B cell (primary cell): ENCODE data around the gene ALKBH2. TPM values are rescaled to one million over a fixed set of nuclear protein-coding genes. Genes with fewer than 3 reads are reported as not detected.

Experiments
- ATAC-seq: fragments of 200-7000 bp; cut with Tn5 transposase; one replicate; pipeline ENCODE4 v1.10.0; 2021; ENCODE audit warnings: low read depth, mild to moderate bottlenecking, moderate number of reproducible peaks, moderate library complexity
- CTCF ChIA-PET: fragments of 350-600 bp; sonication (Branson Sonifier 250); formaldehyde crosslinking; loops from one replicate; lab custom pipeline; 2021; ENCODE audit warnings: antibody characterized with exemption, inconsistent platforms; lab: Charles Lee
- POLR2A ChIA-PET: fragments of 350-600 bp; sonication (Branson Sonifier 250); formaldehyde crosslinking; loops from one replicate; lab custom pipeline; 2021; ENCODE audit warnings: antibody characterized with exemption; lab: Charles Lee
- DNase-seq: peaks from one replicate; pipeline ENCODE4 v3.0.0; 2013
- H2AFZ ChIP-seq: 2 replicates; pipeline ENCODE4 v1.6.1; 2012; ENCODE audit warnings: mild to moderate bottlenecking, low read depth, low read length; ENCODE audit not compliant: insufficient read depth, poor library complexity, severe bottlenecking
- H3K27ac ChIP-seq, 2 donors: 1 replicate in 1 of 2; 2 replicates in 1 of 2; pipeline ENCODE4 v1.5.1; 2012 to 2013; ENCODE audit warnings: low read length in 2 of 2, mild to moderate bottlenecking in 2 of 2, moderate library complexity in 1 of 2
- H3K27me3 ChIP-seq, 4 experiments: fragments of 200-600 bp in 1 of 4; sonication (generic) in 1 of 4; replicated peaks in 1 of 4; 1 replicate in 2 of 4; 2 replicates in 2 of 4; pipeline versions ENCODE4 v1.6.1 to v1.7.0; 2013 to 2016; ENCODE audit warnings: low read length in 3 of 4, mild to moderate bottlenecking in 2 of 4, mixed read lengths in 1 of 4, moderate library complexity in 1 of 4; ENCODE audit not compliant: insufficient read depth in 4 of 4, control insufficient read depth in 3 of 4; ENCODE audit errors: control extremely low read depth in 1 of 4
- H3K36me3 ChIP-seq, 2 experiments: replicated peaks in 1 of 2; 1 replicate in 1 of 2; 2 replicates in 1 of 2; pipeline versions ENCODE4 v1.6.1 to v1.7.1; 2013; ENCODE audit warnings: low read length in 1 of 2; ENCODE audit not compliant: insufficient read depth in 2 of 2, control insufficient read depth in 1 of 2; ENCODE audit errors: control extremely low read depth in 1 of 2, extremely low read depth in 1 of 2
- H3K4me1 ChIP-seq, 2 donors: fragments of 200-600 bp in 1 of 2; sonication (generic) in 1 of 2; 1 replicate in 1 of 2; 2 replicates in 1 of 2; pipeline versions ENCODE4 v1.5.1 to v1.6.1; 2013 to 2017; ENCODE audit warnings: low read length in 2 of 2; ENCODE audit not compliant: control insufficient read depth in 2 of 2, insufficient read depth in 2 of 2
- H3K4me2 ChIP-seq: replicated peaks from 2 replicates; pipeline ENCODE3; 2012; ENCODE audit warnings: mild to moderate bottlenecking, low read depth, low read length; ENCODE audit not compliant: poor library complexity, severe bottlenecking
- H3K4me3 ChIP-seq, 5 experiments: fragments of 200-600 bp in 1 of 5; sonication (generic) in 1 of 5; 1 replicate in 3 of 5; 2 replicates in 2 of 5; pipeline versions ENCODE4 v1.5.1 to v1.7.0; 2011 to 2016; ENCODE audit warnings: low read length in 4 of 5, mild to moderate bottlenecking in 4 of 5, low read depth in 2 of 5, control low read depth in 1 of 5, moderate library complexity in 1 of 5; ENCODE audit not compliant: insufficient read depth in 1 of 5; ENCODE audit errors: control extremely low read depth in 1 of 5, extremely low read depth in 1 of 5
- H3K79me2 ChIP-seq: fragments of 200-600 bp; sonication (generic); one replicate; pipeline ENCODE4 v1.6.0; 2016; ENCODE audit warnings: low read length; ENCODE audit not compliant: control insufficient read depth, insufficient read depth
- H3K9ac ChIP-seq: fragments of 200-600 bp; sonication (generic); 2 replicates; pipeline ENCODE4 v1.6.1; 2017; ENCODE audit warnings: mild to moderate bottlenecking, low read length, moderate library complexity
- H3K9me3 ChIP-seq, 3 donors: one replicate each; pipeline versions ENCODE4 v1.6.1 to v1.7.1; 2013; ENCODE audit warnings: low read length in 2 of 3; ENCODE audit not compliant: control insufficient read depth in 2 of 3, insufficient read depth in 1 of 3; ENCODE audit errors: control extremely low read depth in 1 of 3
- H4K20me1 ChIP-seq: 2 replicates; pipeline ENCODE4 v1.6.0; 2012; ENCODE audit warnings: mild to moderate bottlenecking, low read length; ENCODE audit not compliant: insufficient read depth, control insufficient read depth, poor library complexity, severe bottlenecking
- H3K27ac Mint-ChIP-seq: one replicate; pipeline ENCODE4 v1.8.0; 2021; ENCODE audit warnings: mixed read lengths
- H3K27me3 Mint-ChIP-seq: one replicate; pipeline ENCODE4 v1.8.0; 2021; ENCODE audit warnings: mixed read lengths
- H3K4me1 Mint-ChIP-seq: one replicate; pipeline ENCODE4 v1.8.0; 2021; ENCODE audit warnings: mixed read lengths
- H3K4me3 Mint-ChIP-seq: one replicate; pipeline ENCODE4 v1.8.0; 2021; ENCODE audit warnings: mixed read lengths
- H3K9me3 Mint-ChIP-seq: one replicate; pipeline ENCODE4 v1.8.0; 2022; ENCODE audit warnings: mixed read lengths; ENCODE audit not compliant: insufficient read depth
- CTCF ChIP-seq: fragments of 200-600 bp; IDR thresholded peaks from one replicate; pipeline ENCODE4 v1.8.0; 2022; ENCODE audit warnings: antibody characterized with exemption, mild to moderate bottlenecking
- EZH2 ChIP-seq: IDR thresholded peaks from 2 replicates; pipeline ENCODE4 v1.6.1; 2012; ENCODE audit warnings: borderline replicate concordance, low read depth, mild to moderate bottlenecking, moderate library complexity, low read length; ENCODE audit not compliant: insufficient read depth, poor library complexity, severe bottlenecking
- WGBS: methylation state at CpG from one replicate; pipeline ENCODE4 v1.1.5; 2013; ENCODE audit warnings: missing lambda C conversion rate; ENCODE audit not compliant: insufficient coverage; 5-methylcytosine and 5-hydroxymethylcytosine counted together
- intact Hi-C: fragments of 100-400 bp; cut with micrococcal nuclease; formaldehyde crosslinking; loops from one replicate; pipeline ENCODE4 v1.10.0; 2022
- polyA plus RNA-seq: library from polyadenylated mRNA; depleted of rRNA; stranded (reverse); fragments of >200 nt; gene quantifications from 2 replicates; pipeline ENCODE4 v1.2.3, GENCODE V29; 2012
- total RNA-seq, 2 donors: library from RNA; stranded (reverse); fragments of 120-200 nt in 1 of 2; gene quantifications; 1 replicate in 1 of 2; 2 replicates in 1 of 2; pipeline versions ENCODE4 v1.2.3 to v1.2.4, GENCODE V29; 2013 to 2022

Gene ALKBH2
- total and polyA plus RNA-seq, 2 donors (not counting 1 experiment from before 2014, with no cell fraction given), result 14.6 TPM

DNA sequence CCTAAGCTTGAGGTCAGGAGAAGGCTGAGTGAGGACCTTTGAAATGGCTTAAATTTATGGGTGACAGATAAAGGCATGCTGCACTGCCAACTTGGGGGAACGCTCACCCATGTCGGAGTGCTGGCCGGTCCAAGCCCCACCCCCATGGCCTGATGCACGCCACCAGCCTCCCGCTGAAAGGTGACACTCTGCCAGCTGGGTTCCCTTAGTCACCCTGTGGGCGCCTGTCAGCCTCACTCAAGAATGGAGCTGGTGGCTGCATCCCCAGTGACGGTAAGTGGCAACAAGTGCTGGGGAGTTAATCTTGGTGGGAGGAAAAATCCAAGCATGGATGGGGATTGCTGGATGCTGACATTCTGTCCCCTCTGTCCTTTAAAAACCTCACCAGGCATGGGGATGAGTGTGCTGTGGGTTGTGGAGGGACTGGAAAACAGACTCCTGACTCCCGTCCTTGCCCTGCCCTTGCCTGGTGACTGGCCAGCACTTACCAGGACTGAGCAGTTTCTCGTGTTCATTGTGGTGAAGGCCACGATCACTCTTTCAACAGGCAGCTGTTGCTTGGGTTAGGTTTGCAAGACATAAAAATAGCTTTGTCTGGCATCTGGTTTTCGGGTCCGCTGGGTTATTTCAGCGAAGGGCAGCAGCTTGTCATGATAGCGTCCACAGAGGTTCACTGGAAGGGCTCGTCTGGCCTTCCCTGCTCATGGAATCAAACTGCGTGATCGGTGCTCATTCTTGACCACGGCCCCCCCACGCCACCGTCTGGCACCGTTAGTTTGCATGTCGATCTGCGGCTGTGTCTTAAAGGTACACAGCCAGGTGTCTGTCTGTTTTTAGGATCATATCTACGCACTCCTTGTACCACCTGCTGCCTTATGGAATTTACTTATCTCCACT is 38.1 kb upstream of the ALKBH2 start:
- Histone ChIP-seq H3K27me3 (no peaks in the 10 kb centered on the region), H4K20me1 (no peaks in the 10 kb centered on the region), H3K4me2 (no peak overlapping the region), H3K27ac (no peak overlapping the region), H3K4me1 (no peaks in the 10 kb centered on the region), H3K36me3 (no peaks in the 10 kb centered on the region), H2AFZ (no peak overlapping the region), H3K9me3 (peaks cover 0 to 3% (median 0%) of the 10 kb centered on the region in 3 donors), H3K9ac (no peak overlapping the region), H3K79me2 (no peaks in the 10 kb centered on the region), H3K4me3 (no peak overlapping the region)
- no peaks in the 10 kb centered on the region for H3K4me1 Mint-ChIP-seq
- no peaks in the 10 kb centered on the region for H3K9me3 Mint-ChIP-seq
- POLR2A ChIA-PET, result no interaction called here
- TF ChIP-seq EZH2 (no peak), CTCF (no peak)
- ATAC-seq (no peak), DNase-seq (no peak)
- CTCF ChIA-PET, result no interaction called here
- intact Hi-C loops, result no loop called here
- peaks cover 16% of the 10 kb centered on the region for H3K27me3 Mint-ChIP-seq
- H3K27ac Mint-ChIP-seq, result no peak overlapping the region
- H3K4me3 Mint-ChIP-seq, result no peak overlapping the region
- WGBS, result 69% methylated on average over 21 of the region's 24 CpGs
